WI38 (cell line): ENCODE data around the gene IQSEC1.

Experiments
- H3K4me3 ChIP-seq: 2 replicates; pipeline ENCODE4 v1.5.1; 2011; ENCODE audit warnings: low read depth, mild to moderate bottlenecking, control low read depth, low read length
- CTCF ChIP-seq: IDR thresholded peaks from 2 replicates; pipeline ENCODE4 v1.5.1; 2012; ENCODE audit warnings: low read depth, mild to moderate bottlenecking, control low read depth, low read length

The IQSEC1 gene

DNA sequence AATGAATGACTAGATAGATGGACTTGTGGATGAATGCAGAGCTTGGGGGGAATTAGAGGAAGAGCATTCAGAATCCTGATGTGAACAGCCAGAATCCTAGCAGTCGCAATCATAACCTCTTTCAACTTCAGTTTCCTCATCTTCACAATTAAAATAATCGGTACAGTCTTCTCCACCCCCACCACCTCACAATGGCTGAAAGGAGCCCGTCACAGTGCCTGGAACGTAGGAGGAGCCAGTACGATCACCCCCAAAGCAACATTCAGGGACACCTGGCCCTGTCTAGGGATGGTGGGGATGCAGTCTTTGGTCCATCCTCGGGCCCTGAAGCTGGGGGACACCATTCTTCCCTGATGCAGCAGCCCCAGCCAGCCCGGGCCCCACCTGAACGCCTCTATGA lies 151.5 kb downstream of the IQSEC1 start:
- TF ChIP-seq CTCF: no peak
- H3K4me3 ChIP-seq: no peak overlapping the region

DNA sequence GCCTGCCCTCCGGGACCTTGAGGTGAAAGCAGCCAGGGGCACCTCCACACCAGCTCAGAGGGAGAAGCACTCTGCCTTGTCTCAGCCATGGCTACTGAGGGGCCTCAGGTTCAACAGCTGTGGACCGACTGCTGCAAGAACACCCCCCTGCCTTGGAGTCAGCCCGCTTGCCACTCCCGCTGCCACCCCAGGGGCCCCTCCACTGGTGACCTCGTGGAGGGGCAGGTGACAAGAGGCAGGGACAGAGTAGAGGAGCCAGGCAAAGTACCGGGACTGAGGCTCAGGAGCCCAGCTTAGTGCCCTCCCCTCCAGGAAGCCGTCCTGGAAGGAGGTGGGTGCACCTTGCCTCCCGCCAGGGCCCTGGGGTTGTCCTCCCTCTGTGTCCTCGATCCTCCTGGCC lies 152.3 kb downstream of the IQSEC1 start:
- no peak overlapping the region for H3K4me3 ChIP-seq
- no peak for TF ChIP-seq CTCF

DNA sequence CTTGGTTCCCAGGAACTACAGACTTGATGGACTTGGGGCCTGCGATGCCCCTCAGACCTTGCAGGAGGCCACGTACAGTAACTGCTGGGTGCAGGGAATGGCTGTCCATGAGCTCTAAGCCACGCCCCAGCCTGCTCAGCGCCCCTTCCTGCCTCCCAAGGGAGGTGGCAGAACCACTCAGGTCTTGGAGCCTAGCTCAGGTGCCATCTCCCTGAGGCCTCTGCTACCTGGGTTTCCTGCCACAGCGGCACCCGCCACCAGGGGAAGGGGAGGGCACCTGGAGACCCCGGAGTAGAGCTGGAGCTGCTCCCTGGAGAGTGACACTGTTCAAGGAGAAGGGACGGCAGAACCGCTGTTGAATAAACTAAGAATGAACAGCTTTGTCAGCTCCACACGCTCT lies 154.0 kb downstream of the IQSEC1 start:
- TF ChIP-seq CTCF: no peak
- H3K4me3 ChIP-seq: no peak overlapping the region

GRCh38 chr3:12918231-12918630 lies 155.0 kb downstream of the IQSEC1 start:
- H3K4me3 ChIP-seq: no peak overlapping the region
- TF ChIP-seq CTCF: no peak

GRCh38 chr3:12916159-12916558 lies 157.1 kb downstream of the IQSEC1 start:
- no peak for TF ChIP-seq CTCF

DNA sequence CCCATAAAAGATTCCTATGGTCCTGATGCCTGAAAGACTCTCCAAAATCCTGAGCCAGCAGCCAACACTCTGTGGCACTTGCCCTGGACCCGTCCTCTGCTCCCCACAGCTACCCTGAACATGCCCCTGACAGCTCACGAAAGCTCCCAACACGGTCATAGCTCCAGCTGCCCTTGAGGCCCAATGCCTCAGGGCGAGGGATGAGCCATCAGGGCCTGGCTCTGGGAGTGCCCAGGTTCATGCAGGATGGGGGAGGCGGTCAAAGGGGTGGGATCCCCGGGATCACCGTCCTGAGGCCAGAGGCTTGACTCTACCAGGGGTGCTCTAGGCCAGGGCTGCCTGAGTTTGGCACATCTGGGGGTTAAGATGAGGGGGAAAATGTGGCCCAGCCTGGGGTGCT lies 159.1 kb downstream of the IQSEC1 start:
- H3K4me3 ChIP-seq: no peak overlapping the region
- no peak for TF ChIP-seq CTCF

More at GRCh38 chr3:12916159-12916558, 157.1 kb downstream of the IQSEC1 start:
- no peak overlapping the region for H3K4me3 ChIP-seq

DNA sequence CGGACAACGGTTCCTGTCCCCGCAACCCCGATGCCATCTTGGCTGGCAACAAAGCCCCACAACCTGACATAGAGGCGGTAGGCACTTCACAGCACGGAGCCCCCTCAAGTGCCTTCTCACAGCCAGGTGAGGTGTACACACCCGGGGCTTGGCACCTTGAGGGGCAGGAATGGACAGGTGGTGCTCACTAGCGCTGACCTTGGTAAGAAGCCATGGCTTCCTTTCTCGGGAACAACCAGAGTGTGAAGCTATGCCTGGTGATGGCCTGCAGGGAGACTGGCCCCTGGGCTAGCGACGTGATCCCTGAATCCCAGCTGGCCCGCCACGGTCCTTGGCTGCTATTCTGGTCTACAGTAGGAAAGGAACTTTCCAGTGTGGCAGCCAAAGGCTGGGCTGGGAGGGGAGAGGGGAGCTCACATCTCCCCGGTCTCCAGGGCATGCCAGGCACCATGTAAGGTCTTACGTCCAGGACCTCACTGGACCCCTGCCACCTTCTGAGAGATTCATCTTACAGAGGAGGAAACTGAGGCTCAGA lies 161.3 kb downstream of the IQSEC1 start:
- no peak overlapping the region for H3K4me3 ChIP-seq
- TF ChIP-seq CTCF: no peak
